HEK293T (cell line): ENCODE data around the gene USPL1.

Source experiments
- CTCF ChIA-PET: fragments of 350-600 bp; formaldehyde crosslinking; extraction: SDS; loops from one replicate; lab custom pipeline; 2021; ENCODE audit warnings: antibody characterized with exemption, inconsistent platforms; lab: Yijun Ruan, JAX
- POLR2A ChIA-PET: fragments of 350-600 bp; formaldehyde crosslinking; extraction: SDS; loops from one replicate; lab custom pipeline; 2020; ENCODE audit warnings: antibody characterized with exemption, inconsistent platforms; lab: Yijun Ruan, JAX
- DNase-seq: peaks from one replicate; pipeline ENCODE4 v3.0.0; 2012; ENCODE audit warnings: mixed read lengths; ENCODE audit errors: extremely low spot score
- ARNT ChIP-seq: fragments of 450-650 bp; IDR thresholded peaks from 2 replicates; pipeline ENCODE4 v1.6.1; 2017; ENCODE audit warnings: mild to moderate bottlenecking
- BHLHE40 ChIP-seq: fragments of 450-650 bp; IDR thresholded peaks from 2 replicates; pipeline ENCODE4 v1.6.1; 2016; ENCODE audit warnings: mild to moderate bottlenecking, moderate library complexity, borderline replicate concordance
- CTBP1 ChIP-seq: fragments of 450-650 bp; IDR thresholded peaks from 2 replicates; pipeline ENCODE4 v1.6.1; 2016; ENCODE audit warnings: borderline replicate concordance
- ELF4 ChIP-seq: fragments of 450-650 bp; IDR thresholded peaks from 2 replicates; pipeline ENCODE4 v1.6.1; 2017; ENCODE audit warnings: antibody characterized with exemption
- FOXA1 ChIP-seq: fragments of 450-650 bp; IDR thresholded peaks from 2 replicates; pipeline ENCODE4 v1.6.1; 2016; ENCODE audit warnings: mild to moderate bottlenecking
- FOXK2 ChIP-seq: fragments of 450-650 bp; IDR thresholded peaks from 2 replicates; pipeline ENCODE4 v1.6.1; 2016; ENCODE audit warnings: mild to moderate bottlenecking
- FOXM1 ChIP-seq: fragments of 450-650 bp; IDR thresholded peaks from 2 replicates; pipeline ENCODE4 v1.6.1; 2017; ENCODE audit warnings: mild to moderate bottlenecking, borderline replicate concordance
- HDGF ChIP-seq: fragments of 450-650 bp; IDR thresholded peaks from 2 replicates; pipeline ENCODE4 v1.6.1; 2017; ENCODE audit warnings: antibody characterized with exemption, borderline replicate concordance
- L3MBTL2 ChIP-seq: fragments of 450-650 bp; conservative IDR thresholded peaks from 2 replicates; pipeline ENCODE4 v1.6.1; 2016; ENCODE audit warnings: mild to moderate bottlenecking
- LEF1 ChIP-seq: fragments of 450-650 bp; IDR thresholded peaks from 2 replicates; pipeline ENCODE4 v1.6.1; 2017; ENCODE audit warnings: mild to moderate bottlenecking, borderline replicate concordance
- NFRKB ChIP-seq: fragments of 450-650 bp; IDR thresholded peaks from 2 replicates; pipeline ENCODE4 v1.6.1; 2016; ENCODE audit warnings: mild to moderate bottlenecking, moderate library complexity
- SP1 ChIP-seq: fragments of 450-650 bp; IDR thresholded peaks from 2 replicates; pipeline ENCODE4 v1.6.1; 2017
- SUZ12 ChIP-seq: fragments of 450-650 bp; IDR thresholded peaks from 2 replicates; pipeline ENCODE4 v1.6.1; 2016; ENCODE audit warnings: mild to moderate bottlenecking
- TARDBP ChIP-seq: fragments of 450-650 bp; IDR thresholded peaks from 2 replicates; pipeline ENCODE4 v1.6.1; 2016
- ZNF384 ChIP-seq: fragments of 450-650 bp; IDR thresholded peaks from 2 replicates; pipeline ENCODE4 v1.6.1; 2016
- TF ChIP-seq, protein P1 (sequence below): fragments of 450-650 bp; IDR thresholded peaks from 2 replicates; pipeline ENCODE4 v1.6.1; 2016

The USPL1 gene

DNA sequence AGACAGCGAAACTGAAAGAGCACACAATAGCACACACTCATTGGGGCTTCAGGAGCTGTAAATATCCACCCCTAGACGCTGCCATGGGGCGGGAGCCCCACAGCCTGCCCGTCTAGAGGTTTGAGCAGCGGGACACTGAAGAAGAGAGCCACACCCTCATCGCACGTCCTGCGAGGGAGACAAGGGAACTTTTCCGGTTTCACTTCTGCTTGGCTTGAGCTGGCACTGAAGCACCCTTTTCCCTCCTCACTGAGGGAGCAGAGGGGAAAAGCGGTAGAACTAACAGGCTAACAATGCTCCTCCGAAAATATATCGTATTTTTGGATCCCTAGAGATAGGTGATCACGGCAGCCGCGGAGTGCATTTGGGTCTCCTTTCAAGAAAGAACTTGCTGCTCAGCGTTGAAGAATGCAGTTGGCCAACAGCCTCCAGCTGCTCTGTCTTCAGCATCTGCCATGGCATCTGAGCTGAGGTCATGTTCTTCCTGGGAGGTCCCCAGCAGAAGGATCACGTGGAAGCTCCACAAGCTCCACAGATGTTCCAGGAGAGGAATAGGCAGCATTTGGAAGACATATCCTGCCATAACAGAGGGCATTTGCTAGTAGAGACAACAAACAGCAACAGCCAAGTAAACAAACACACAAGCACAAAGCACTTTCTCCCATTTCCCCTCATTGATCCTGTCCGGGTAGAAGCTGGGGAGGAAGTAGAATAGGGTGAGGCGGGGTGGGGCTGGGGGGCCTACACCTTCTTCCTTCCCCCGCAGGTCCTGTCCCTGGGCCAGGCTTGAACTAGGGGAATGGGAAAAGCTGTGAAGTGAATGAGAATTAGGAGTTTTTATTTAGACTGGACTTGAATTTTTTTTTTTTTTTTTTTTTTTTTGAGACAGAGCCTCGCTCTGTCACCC is 72.8 kb downstream of the USPL1 start:
- TF ChIP-seq LEF1 (no peak), BHLHE40 (no peak), ELF4 (no peak), HDGF (no peak), FOXK2 (no peak), SP1 (no peak), ZNF384 (no peak), ARNT (no peak), NFRKB (no peak), SUZ12 (no peak)
- TF ChIP-seq, protein P1, sequence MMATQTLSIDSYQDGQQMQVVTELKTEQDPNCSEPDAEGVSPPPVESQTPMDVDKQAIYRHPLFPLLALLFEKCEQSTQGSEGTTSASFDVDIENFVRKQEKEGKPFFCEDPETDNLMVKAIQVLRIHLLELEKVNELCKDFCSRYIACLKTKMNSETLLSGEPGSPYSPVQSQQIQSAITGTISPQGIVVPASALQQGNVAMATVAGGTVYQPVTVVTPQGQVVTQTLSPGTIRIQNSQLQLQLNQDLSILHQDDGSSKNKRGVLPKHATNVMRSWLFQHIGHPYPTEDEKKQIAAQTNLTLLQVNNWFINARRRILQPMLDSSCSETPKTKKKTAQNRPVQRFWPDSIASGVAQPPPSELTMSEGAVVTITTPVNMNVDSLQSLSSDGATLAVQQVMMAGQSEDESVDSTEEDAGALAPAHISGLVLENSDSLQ: no peak
- no peak for DNase-seq
- POLR2A ChIA-PET: interaction anchor here (0.6 kb wide), 1 partner anchor 102 kb away, joined by 3 read pairs; no protein-coding TSS in a partner anchor
- CTCF ChIA-PET: interaction anchor here (0.6 kb wide), 1 partner anchor 354 kb away, joined by 3 read pairs; no protein-coding TSS in a partner anchor

DNA sequence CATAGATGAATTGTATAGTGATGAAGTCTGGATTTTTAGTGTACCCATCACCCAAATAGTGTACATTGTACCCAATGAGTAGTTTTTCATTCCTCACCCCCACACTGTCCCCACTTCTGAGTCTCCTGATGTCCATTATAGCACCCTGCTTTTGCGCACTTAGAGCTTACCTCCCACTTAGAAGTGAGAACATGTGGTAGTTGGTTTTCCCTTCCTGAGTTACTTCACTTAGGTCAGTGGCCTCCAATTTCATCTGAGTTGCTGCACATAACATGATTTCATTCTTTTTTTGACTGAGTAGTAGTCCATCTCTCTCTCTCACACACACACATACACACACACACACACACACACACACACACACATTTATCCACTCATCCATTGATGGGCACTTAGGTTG is 74.4 kb downstream of the USPL1 start:
- DNase-seq: no peak
- no peak for TF ChIP-seq L3MBTL2
- TF ChIP-seq BHLHE40: no peak
- no peak for TF ChIP-seq FOXA1
- no peak for TF ChIP-seq ZNF384
- TF ChIP-seq HDGF: no peak
- no peak for TF ChIP-seq TARDBP
- no peak for TF ChIP-seq ELF4
- ChIA-PET POLR2A (no interaction called here), CTCF (no interaction called here)

- ChIA-PET CTCF (no interaction called here), POLR2A (no interaction called here)
- no peak for DNase-seq
- TF ChIP-seq SUZ12 (no peak), LEF1 (no peak), NFRKB (no peak), BHLHE40 (no peak), ZNF384 (no peak), TARDBP (no peak), ELF4 (no peak), L3MBTL2 (no peak), ARNT (no peak), FOXK2 (no peak), FOXM1 (no peak), FOXA1 (no peak), SP1 (no peak), HDGF (no peak), CTBP1 (no peak)
- TF ChIP-seq, protein P1: no peak
Measured at GRCh38 chr13:30696278-30697176, 78.8 kb downstream of the USPL1 start.

DNA sequence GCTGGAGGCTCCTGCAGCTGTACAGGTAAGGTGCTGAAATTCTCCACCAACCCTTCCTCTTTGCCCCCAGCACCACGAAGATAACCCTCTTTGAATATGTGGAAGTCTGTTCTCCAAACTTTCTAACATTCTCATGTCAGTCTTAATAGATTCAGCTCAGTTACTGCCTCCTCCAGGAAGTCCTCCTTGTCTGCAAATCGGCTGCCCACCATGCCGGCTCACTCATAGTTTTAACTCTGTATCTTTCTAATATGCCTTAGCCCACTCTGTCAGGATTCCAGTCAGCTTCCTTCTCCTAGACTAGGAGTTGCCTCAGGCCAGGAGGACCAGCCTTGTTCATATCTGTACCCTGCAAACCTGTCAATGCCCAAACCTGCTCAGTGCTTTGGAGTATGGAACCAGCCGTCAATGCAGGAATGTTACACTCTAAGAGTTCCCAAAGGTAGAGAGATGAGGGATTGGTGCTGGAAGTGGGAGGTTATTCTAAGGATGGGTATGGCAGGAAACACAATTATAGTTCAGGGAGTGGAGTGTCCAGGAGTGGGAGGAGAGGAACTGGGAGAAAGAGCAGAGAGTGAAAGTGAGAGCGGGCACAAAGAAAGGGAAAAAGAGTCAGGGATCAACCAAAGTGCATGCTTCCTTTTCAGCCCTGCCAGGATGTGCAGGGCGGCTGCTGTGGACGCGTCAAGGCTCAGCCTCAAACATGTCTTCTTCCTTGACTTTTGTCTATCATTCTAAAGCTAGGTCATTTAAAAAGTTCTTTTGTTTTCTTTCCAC is 79.6 kb downstream of the USPL1 start:
- DNase-seq: no peak
- ChIA-PET POLR2A (no interaction called here), CTCF (no interaction called here)
- TF ChIP-seq BHLHE40 (no peak), ZNF384 (no peak), FOXM1 (no peak), ELF4 (no peak), TARDBP (no peak), FOXK2 (no peak), CTBP1 (no peak), FOXA1 (no peak), SP1 (no peak), L3MBTL2 (no peak)

DNA sequence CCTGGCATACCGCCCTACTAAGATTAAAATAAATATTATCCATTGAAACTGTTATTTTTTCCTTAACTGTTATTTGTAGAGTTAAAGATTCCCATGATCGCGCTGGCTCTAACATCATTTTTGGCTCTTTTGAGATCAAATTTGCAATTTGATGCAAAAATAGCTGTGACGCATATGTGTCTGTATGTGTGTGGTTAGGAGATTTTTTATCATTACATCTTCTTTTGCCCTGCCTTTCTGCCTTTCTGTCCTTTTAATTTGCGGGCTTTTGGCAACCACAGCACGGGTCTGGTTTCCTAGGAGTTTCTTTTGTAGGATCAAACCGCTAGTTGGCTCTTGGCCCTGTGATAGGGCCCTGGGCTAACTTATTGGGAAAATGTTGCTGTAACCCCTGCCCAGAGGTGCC is 80.3 kb downstream of the USPL1 start:
- CTCF ChIA-PET: no interaction called here
- POLR2A ChIA-PET: no interaction called here

More for the DNA sequence above, 80.3 kb downstream of the USPL1 start:
- no peak for DNase-seq
- TF ChIP-seq ELF4 (no peak), CTBP1 (no peak), LEF1 (no peak), FOXM1 (no peak), ARNT (no peak), NFRKB (no peak), HDGF (no peak)
- TF ChIP-seq, protein P1: no peak
